Peyer's patch (tissue), 4 donors: ENCODE results near the gene KCNIP3.
"Not testable (repeated sequence)": the region's sequence is repeated elsewhere in the genome, so short reads cannot be mapped to it uniquely, and the experiment has no call there.

Experiments used
- POLR2A ChIP-seq, 2 donors: fragments of 450-650 bp; IDR thresholded peaks; one replicate each; pipeline ENCODE4 v1.5.1; 2017; ENCODE audit warnings: antibody characterized with exemption in 2 of 2, mild to moderate bottlenecking in 2 of 2, moderate library complexity in 2 of 2
- TF ChIP-seq, protein P1 (sequence below), 6 experiments: fragments of 450-650 bp in 4 of 6; fragments of 200-600 bp in 2 of 6; sonication (generic) in 1 of 6; IDR thresholded peaks; one replicate each; pipeline ENCODE4 v1.5.1; 2017 to 2019; ENCODE audit warnings: antibody characterized with exemption in 6 of 6, mild to moderate bottlenecking in 3 of 6, moderate library complexity in 1 of 6

DNA sequence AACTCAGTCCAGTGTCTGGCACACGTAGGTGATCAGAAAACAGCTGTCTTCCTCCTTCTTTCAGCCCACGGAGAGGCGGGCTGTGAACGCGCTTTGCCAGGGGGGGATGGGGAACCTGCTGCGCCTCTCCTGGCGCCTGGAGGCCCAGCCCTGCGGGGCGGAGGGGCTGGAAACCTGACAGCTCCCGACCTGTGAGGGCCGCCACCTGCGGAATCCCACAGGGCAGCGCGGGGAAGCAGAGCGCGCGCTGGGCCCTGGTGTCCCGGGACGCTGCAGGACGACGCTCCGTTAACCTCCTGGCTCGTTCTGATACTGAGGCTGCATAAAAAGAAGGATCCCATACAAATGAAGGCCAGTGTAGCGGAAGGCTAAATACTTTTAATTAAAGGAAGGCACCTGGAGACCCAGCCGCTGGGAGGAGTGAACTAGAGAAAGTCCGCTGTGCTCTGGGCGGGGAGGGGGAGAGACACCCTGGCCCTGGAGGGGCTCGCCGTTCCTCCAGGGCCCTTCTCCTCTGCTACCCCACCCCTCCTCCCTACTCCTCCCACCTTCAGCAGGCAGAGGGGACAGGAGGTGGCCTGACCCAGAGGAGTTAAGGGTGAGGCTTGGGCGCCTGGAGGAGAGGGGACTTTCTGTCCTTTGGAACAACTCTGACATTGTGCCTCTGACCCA lies 130.2 kb downstream of the KCNIP3 start:
- TF ChIP-seq, protein P1, sequence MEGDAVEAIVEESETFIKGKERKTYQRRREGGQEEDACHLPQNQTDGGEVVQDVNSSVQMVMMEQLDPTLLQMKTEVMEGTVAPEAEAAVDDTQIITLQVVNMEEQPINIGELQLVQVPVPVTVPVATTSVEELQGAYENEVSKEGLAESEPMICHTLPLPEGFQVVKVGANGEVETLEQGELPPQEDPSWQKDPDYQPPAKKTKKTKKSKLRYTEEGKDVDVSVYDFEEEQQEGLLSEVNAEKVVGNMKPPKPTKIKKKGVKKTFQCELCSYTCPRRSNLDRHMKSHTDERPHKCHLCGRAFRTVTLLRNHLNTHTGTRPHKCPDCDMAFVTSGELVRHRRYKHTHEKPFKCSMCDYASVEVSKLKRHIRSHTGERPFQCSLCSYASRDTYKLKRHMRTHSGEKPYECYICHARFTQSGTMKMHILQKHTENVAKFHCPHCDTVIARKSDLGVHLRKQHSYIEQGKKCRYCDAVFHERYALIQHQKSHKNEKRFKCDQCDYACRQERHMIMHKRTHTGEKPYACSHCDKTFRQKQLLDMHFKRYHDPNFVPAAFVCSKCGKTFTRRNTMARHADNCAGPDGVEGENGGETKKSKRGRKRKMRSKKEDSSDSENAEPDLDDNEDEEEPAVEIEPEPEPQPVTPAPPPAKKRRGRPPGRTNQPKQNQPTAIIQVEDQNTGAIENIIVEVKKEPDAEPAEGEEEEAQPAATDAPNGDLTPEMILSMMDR (IDR thresholded peaks at IDR 0.05), result not testable (repeated sequence)
- TF ChIP-seq POLR2A (IDR thresholded peaks at IDR 0.05), result not testable (repeated sequence)
